Measurements from ENCODE around the gene FOXP3.

FOXP3 gene

DNA sequence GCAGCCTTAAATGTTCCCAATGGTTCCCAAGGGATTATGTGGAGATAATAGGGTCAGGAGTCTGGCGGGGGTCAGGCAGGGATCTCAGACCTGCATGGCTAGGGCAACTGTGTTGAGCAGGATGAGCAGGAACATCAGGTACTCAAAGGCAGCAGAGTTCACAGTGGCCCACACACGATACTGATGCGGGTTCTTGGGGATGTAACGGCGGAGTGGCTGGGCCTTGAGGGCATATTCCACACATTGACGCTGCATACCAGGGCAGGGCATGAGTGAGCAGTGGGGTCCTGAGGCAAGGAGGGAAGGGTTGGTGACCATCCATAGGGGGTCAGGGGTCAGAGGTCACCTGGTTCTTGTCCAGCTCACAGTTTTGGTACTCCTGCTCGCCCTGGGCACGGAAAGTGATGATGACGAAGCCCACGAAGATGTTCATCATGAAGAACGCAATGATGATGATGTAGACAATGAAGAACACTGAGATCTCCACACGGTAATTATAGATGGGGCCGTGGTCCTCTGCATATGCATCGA lies 49.4 kb downstream of the FOXP3 start:
- no peak for DNase-seq (ENCODE audit: low read depth)

DNA sequence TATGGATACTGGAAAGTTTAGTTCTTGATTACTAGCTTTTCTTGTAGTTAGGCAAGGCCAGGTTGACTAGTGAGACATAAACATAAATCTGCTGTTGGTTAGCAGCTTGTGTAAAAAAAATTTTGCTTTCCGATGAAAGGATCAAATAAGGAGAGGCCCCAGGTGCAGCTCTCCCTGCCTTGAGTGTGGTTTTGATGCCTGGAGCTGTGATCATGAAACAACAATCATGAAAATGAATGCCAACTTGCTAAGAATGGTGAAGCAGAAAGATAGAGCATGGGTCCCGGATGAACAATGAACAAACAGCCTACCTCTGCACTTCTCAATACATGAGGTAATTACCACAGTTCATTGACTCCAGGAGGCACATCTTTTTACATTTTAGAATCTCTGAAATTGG lies 50.1 kb downstream of the FOXP3 start:
- DNase-seq (ENCODE audit: low read depth), result no peak

DNA sequence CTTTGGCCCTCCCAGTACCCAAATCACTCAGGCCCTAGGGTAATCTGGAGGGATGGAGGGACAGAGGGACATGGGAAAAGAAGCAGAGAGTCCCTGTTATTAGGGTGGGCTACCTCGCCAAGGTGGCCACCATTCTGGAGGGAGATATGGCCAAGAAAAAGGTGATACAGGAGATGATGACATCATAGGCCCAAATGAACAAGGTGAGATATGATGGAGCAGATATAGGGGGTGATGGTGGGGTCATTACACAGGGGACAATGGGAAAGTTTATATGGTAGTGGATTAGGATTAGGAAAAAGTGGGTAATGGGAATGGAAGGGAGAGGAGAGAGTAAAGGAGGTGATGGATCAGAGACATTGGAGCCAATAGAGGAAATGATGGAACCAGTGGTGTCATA lies 51.6 kb downstream of the FOXP3 start:
- no peak for DNase-seq (ENCODE audit: low read depth)

DNA sequence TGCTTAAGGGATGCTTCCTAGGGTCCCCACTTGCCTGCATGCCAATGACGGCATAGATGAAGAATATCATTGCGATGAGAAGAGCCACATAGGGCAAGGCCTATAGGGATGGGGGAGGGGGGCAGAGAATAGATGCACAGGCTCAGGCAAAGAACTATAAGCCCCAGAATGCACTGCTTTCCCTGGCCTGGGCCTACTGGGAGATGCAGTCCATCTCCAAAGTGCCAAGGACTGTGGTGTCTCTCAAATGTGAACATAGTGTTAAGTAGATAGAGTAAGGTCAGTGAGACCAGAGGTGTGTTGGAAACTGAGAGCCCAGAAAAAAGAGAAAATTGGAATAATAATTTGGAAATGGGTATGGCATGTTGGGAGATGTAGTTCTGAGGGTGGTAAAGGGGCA lies 52.3 kb downstream of the FOXP3 start:
- DNase-seq (ENCODE audit: low read depth), result no peak

DNA sequence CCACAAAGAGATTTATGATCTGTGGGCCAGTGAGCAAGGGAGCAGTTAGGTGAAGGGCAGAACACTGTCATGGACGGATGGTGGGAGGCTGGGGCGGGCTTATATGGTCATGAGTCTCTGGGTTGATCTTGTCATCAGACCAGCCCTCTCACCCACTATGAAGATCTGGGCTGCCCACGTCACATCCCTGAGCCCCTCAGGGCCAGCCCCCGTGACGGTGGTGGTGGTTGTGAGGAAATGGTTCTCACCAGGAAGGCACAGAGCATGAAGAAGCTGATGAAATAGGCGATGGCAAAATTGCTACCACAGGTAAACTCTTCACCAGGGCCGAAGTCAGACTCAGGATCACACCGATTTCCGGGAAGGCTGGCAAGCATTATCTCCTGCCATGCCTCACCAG lies 53.4 kb downstream of the FOXP3 start:
- no peak for DNase-seq (ENCODE audit: low read depth)

DNA sequence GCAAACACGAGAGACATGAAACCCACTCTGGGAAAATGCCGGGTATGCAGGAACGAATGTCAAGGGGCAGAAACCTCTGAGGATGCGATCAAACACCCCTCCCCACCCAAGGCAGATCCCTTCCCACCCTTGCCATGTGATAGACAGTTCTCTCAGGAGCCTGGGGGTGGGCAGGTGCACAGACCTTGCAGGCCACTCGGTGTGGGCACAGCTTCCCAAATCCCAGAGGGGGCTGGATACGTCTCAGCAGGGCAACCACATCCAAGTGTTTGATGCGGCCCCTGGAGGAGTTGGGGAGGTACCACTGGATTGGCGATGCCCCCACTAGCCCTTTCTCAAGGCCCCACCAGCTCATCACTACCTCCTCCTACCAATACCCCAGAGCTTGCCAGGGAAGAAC lies 54.1 kb downstream of the FOXP3 start:
- no peak for DNase-seq (ENCODE audit: low read depth)

DNA sequence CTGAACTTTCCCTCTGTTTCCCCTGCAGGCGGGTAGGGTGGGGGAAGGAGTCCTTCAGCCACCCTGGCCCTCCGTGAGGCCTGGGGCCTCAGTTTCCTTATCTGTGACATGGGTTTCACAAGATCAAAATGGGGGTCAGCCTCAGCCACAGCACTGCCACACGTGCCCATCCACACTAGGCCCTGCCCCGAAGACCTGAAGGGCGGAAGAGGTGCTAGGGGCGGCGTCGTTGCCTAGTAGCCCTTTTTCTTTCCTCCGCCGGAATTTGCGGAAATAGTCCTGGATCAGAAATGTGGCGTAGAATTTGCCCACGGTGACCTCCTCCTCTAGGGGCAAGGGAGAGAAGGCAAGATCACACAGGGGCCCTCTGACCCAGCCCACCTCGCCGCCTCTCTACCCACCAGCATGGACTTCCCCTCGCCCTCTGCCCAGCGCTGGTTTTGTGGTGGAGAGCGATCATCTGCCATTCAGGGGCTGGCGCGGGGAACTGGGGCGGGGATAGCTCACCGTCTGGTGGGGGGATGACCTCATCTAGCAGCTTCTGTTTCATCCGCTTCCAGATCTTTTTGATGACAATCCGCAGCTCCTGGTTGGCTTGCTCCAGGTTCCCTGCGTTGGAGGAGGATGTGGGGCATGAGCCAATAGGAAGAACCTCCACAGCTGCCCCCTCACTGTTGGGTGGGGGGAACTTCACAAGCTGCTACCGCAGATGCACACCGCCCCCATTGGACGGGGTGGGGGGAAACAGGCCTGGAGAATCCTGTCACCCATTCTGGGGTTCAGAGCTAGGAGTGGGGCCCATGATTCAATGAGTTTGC lies 54.9 kb downstream of the FOXP3 start:
- no peak for DNase-seq (ENCODE audit: low read depth)

DNA sequence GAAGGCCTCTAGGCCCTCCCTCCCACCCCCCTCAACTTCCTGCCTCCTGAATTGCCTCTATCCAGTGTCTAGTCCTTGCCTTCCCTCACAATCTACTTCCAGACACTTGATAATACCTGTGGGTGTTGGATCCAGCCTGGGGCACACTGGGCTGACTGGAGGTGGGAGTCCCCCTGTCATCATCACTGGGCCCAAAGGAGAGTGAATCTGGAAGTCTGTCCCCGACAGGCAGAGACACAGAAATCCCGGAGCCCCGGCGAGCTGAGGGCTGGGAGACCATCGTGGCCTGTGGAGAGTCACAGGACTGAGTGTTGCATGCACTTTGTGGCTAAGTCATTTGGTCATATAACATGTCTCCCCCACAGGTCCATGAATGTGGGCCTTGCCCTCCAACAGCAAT lies 56.1 kb downstream of the FOXP3 start:
- DNase-seq (ENCODE audit: low read depth), result no peak

DNA sequence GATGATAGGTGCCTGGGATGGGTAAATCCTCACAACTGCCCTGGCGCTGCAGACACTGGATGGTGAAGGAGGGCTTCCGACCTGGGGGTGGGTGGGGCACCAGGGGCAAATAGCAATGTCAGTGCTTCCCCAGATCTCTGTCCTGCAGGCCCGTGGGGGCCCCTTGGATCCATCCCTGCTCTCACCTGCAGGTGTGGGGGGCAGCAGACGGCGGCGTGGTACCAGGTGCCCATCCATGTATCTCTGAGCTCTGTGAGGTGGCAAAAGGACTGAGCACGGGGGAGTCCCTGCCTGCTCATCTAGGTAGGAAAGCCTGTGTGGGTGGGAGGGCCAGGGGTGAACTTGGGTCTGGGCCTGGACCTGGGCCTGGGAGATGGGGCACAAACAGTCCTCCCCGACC lies 58.0 kb downstream of the FOXP3 start:
- no peak for DNase-seq (ENCODE audit: low read depth)

DNA sequence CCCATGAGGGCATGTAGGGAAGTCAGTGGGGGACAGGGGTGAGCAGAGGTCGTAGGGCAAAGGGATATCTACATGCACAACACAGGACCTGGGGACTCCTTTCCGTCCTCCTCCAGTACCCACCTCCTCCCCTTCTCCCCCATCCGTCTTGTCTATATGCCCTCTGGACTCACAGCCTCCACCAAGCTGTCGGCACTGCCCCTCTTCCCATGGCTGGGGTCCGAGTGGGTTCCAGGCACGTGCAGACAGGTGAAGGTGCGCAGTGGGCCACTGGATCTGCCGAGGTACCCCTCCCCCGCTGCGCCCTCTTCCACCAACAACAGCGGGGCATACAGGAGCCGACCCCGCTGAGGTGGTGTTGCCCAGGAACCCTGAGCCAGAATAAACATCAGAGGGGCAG lies 59.1 kb downstream of the FOXP3 start:
- DNase-seq (ENCODE audit: low read depth), result no peak

DNA sequence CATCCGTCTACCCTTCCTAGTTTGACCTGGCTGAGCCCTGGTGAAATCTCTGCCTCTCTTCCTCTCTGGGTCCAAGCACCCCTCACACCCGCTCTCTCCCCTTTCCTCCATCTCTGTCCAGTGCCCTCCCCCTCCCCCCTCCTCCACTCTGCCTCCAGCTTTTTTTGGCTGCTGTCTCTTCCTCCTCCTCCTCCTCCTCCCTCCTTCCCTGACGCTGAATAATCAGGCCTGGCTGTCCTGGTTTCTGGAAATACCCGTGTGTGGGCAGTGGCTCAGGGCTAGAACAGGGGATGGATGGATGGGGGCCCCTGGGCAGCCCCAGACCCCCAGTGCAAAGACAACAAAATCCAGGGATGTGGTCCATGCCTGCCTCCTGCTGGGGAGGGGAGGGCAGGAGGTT lies 59.8 kb downstream of the FOXP3 start:
- no peak for DNase-seq (ENCODE audit: low read depth)

DNA sequence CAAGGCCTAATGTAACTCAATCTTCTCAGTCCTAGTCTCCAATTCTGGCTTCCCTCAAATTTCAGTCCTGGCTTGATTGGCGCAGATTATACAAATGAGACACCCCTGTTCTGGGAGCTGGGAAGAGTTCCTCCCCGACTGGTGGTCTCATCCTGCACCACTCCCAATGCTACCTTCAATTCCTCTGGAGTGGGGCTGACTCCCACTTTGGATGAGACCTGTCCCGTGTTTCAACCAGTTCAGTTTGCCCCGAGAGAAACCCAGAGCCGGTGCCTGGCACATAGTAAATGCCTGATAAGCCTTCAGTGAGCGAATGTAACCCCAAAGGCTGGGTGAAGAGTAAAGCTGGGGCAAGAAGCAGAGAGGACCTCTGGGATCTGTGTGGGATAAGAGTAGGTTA lies 60.5 kb downstream of the FOXP3 start:
- DNase-seq (ENCODE audit: low read depth), result no peak

DNA sequence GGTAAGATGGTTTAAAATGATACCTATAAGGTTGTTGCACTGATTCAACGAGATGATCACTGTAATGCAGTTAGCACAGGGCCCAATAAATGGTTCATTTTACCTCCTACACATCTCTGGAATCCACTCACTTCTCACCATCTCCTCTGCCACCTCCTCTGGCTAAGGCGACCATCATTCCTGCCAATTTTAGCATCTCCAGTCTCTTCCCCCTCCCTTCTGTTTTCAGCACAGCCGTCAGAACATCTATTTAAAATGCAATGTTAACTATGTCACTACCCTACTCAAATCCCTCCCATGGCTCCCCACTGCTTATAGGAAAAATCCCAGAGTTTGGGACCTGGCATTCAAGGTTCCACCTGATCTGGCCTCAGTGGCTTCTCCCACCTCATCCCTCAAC lies 61.0 kb downstream of the FOXP3 start:
- no peak for DNase-seq (ENCODE audit: low read depth)

DNA sequence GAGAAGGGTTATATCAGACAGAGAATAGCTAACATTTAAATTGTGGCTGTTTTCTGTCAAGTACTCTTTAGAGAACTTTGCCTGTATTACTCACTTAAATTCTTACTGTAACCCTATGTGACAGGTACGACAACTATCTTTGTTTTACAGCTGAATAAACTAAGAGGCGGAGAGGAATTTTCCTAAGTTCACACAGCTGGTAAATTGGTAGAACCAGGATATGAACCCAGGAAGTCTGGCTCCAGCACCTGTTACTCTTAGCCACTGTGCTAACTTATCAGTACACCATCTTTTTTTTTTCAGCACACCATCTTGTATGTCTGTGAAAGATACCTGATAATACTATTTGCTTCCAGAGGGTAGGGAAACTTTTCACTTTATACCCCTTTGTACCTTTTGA lies 62.5 kb downstream of the FOXP3 start:
- DNase-seq (ENCODE audit: low read depth), result no peak
